GM18907 (cell line): ENCODE results near the gene ATP11B.
"Not testable (repeated sequence)": the region's sequence is repeated elsewhere in the genome, so short reads cannot be mapped to it uniquely, and the experiment has no call there.

Experiments used
- ATAC-seq: cut with Tn5 transposase; IDR thresholded peaks from one replicate; pipeline ENCODE4 v1.9.1; 2021; ENCODE audit warnings: mild to moderate bottlenecking, moderate library complexity; ENCODE audit not compliant: unreplicated experiment

The ATP11B gene

DNA sequence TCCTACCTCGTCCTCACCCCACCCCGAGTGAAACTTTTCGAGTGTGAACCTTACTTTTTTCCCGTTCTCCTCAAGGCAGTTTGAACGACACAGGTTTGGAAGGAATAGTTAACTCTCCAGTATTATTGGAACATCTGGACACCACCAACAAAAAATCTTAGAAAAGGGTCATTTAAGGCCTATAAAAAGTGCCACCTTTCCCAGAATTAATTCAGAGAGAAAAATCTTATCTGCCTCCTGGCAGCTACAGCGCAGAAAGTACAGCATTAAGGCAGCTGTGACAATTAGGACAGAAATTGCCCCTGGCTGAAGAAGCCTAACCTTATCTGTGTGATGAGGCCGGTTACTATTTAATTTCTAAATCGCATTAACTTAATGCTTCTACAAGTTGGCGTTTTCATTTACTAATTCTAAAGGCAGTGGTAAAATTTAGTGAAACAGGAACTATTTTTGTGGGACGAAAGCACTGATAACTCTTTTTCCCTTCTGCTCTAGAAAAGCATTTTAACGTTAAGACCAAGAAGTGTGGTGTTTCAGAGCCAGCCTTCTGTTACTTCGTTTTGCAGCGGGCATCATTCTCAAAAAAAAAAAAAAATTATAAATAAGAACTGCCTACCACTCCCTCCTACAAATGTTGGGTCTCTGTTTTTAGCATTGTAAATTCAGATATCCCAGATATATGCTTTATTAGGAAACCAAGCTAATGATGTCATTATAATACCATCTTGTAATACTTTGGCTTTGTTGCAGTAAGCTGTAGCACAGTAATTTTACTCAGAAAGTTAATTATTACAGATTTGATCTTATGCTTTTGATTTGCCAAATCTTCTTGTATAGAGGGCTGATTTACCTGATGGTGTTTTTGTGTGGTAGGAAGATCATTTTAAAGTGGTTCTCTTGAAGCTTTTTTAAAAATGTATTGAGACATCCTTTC, 1.4 kb downstream of the ATP11B start:
- no peak for ATAC-seq

GRCh38 chr3:182795389-182795782, 2.1 kb downstream of the ATP11B start:
- ATAC-seq = peak; percentile 36

DNA sequence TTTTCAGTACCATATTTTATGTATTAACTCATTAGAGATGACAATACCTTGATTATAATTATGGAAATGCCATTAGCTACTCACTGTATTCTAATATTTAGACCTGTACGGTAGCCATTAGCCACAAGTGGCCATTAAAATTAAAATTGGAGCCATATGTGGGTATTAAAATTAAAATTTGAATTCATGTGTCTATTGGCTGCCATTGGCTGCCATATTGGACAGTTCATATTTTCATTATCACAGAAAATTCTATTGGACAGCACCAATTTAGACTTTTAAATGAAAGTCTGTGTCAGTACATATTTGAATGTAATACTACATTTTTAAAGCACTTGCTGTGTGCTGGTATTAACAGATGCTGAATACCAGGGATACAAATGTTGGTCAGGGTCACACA, 3.0 kb downstream of the ATP11B start:
- no peak for ATAC-seq

DNA sequence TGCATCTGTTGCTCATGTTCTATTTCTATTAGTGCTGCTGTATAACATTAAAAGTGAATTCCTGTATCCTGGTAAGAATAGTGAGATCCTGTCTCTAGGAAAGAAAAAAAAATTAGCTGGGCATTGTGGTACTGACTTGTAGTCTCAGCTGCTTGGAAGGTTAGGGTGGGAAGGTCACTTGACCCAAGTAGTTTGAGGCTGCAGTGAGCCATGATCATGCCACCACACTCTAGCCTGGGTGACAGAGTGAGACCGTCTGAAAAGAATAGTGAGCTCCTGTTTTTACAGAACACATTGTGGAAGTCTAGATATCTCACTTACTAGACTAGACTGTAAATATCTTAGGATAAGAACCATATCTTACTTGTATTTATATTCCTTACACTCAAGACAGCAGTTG, 4.6 kb downstream of the ATP11B start:
- ATAC-seq = no peak

- ATAC-seq = not testable (repeated sequence)
Observed at GRCh38 chr3:182799143-182799542, 5.8 kb downstream of the ATP11B start.

DNA sequence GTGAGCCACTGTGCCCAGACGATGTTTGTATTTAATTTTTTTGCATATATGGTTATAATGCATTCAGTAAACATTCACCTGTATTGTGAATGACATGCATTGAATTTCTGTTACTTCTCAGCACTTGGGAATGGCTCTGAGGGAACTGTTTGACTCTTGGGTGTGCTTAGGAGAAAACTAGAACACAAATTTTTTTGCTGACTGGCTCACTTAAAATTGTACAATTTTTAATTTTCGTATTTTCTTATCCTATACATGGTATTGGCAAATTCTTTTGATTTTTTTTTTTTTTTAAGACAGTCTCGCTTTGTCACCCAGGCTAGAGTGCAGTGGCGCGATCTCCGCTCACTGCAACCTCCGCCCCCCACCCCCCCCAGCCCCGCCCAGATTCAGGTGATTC, 7.2 kb downstream of the ATP11B start:
- no peak for ATAC-seq

DNA sequence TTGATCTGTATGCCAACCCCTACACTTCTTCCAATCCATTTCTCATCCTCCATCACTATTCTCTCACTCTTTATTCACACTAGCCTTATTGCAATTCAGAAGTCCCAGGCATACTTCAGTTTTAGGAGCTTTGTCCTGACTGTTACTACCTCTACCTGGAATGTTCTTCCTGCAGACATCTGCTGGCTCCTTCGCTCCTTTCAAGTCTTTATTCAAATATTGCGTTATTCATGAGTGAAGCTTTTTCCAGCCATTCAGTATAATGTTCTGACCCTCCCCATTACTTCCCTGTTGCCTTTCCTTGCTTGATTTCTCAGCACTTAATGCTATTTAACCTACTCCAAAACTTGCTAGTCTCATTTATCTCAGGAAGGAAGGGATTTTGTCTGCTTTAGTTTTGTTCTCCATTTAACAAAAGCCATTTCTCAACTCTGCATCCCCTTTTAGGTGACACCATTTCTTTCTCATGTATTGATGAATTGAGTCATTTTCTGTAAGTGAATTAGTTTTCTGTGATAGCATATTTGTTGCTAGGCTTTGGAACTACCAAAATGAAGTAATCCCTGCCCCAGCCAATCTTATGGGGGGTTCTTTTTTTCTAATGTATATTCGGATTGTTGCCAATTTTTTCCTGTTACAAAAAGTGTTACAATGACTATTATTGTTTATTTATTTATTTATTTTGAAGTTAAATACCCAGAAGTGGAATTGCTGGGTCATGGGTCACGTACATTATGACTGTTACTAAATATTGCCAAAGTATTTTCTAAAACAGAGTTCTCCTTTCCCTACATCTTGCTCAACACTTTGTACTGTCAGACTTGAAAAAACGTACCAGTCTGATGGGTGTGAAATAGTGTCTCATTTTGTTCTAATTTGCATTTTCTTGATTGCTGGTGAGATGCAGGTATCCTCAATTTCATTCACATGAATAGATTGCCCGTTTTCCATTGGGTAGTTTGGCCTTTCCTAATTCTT, 9.4 kb downstream of the ATP11B start:
- ATAC-seq = no peak

GRCh38 chr3:182803596-182803995, 10.3 kb downstream of the ATP11B start:
- no peak for ATAC-seq

GRCh38 chr3:182807061-182807460, 13.8 kb downstream of the ATP11B start:
- no peak for ATAC-seq

DNA sequence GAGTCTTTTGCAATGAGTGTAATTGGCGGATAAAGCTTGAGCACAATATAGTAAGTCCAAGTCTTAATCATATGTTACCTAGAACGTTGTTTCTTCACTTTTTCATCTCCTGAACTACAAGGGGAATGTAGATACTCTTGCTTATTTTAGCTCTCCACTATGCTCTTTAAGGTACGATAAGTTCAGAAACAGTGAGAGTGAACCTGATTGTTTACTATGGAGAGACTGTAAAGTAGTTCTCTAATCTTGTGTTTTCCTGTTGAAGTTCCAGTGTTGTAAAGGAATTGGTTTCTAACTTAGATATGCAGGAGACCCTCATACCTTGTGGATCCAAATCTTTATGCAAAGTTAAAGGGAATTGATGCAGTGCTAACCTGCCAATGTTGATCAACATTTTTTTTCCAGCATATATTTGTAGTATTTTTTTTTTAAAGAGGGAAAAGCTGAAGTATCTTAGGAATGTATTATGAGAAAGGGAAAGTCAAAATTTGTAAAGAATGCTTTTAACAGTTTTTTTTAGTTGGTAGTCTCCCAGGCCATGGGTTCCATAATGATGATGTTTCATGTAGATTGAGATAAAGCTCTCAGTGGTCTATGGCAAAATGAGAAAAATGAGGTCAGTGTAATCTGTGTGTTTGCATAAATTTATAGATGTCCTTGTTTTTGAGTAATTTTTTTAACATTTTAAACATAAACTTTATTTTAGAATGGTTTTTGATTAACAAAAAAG, 14.9 kb downstream of the ATP11B start:
- no peak for ATAC-seq

DNA sequence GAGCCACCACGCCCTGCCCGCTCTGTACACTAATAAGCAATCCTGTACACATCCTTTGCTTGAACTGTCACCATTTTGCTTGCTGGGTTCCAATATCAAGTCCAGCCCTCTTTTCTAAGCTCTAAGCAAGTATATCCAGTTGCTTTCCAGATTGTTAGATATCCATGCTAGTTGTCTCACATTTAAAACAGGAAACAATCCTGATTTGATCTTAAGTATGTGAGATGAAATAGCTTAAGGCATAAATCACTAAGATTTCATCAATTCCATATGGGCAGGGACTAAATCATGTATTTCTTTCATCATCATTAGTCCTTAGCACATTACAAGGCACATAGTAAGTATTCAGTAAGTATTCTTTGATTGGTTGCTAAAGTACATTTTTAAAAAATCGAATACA, 16.2 kb downstream of the ATP11B start:
- no peak for ATAC-seq

- ATAC-seq = no peak
Observed at GRCh38 chr3:182810574-182811268, 17.4 kb downstream of the ATP11B start.

- ATAC-seq = no peak
Observed at GRCh38 chr3:182811269-182811596, 17.9 kb downstream of the ATP11B start.

GRCh38 chr3:182812123-182812522, 18.8 kb downstream of the ATP11B start:
- ATAC-seq = no peak

DNA sequence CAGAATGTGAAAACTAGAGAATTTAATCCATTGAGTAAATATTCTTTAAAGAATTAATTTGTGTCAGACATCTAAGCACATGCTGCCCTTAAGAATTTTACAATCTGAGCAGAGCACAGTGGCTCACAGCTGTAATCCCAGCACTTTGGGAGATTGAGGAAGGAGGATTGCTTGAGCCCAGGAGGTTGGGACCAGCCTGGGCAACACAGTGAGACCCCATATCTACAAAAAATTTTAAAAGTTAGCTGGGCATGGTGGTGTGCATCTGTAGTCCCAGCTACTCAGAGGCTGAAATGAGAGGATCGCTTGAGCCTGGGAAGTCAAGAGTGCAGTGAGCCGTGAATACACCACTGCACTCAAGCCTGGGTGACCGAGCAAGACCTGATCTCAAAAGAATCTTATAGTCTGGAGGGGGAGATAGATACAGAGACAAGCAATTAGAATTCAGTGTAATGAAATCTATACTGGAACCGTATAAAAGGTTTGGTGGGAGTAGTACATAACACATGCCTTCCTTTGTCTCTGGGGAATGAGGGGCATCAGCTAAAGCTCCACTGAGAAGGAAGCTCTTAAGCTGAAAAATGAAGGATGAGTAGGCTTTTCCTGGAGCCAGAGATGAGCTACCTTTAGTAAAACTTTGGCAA, 21.2 kb downstream of the ATP11B start:
- no peak for ATAC-seq

GRCh38 chr3:182816181-182816580, 22.9 kb downstream of the ATP11B start:
- no peak for ATAC-seq

DNA sequence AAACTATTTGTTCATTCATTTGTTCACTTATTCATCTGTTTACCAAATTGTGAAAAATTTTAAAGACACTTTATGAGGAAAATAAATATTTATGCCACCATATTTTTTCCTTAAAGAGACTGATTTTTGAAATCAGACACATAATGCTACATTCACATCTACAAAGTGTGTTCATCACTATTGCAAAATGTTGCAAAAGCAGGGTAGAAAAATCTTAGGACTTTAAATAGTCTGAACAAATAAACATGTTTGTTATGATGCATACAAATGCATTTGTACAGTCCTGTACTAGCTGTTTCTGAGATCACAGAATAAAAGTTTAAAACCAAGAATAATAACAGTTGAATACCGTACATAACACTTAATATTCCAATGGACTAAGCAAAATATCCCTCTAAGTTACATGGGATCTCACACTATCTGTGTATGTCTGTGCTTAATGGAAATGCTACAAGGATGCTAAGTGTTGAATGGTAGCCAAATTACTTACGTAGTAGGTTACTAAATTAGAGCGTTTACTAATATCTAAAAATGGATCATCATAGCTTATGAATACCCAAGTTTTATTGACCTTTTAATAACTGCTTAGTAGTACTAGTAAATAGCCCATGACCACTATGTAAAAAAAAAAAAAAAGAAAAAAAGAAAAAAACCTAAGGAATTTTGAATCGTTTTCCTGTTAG, 25.1 kb downstream of the ATP11B start:
- no peak for ATAC-seq

GRCh38 chr3:182821221-182821981, 28.1 kb downstream of the ATP11B start:
- no peak for ATAC-seq

DNA sequence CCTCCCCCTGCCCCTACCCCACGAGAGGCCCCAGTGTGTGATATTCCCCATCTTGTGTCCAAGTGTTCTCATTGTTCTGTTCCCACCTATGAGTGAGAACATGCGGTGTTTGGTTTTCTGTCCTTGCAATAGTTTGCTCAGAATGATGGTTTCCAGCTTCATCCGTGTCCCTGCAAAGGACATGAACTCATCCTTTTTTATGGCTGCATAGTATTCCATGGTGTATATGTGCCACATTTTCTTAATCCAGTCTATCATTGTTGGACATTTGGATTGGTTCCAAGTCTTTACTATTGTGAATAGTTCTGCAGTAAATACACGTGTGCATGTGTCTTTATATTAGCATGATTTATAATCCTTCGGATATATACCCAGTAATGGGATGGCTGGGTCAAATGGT, 29.0 kb downstream of the ATP11B start:
- not testable (repeated sequence) for ATAC-seq
